ENCODE data around the gene CEP104. TPM values are rescaled to one million over a fixed set of nuclear protein-coding genes. Genes with fewer than 3 reads are reported as not detected.

The CEP104 gene
- total and polyA plus RNA-seq, 10 of the 15 experiments (the other 5 are each of a cell fraction or from before 2014, with no cell fraction given) = 7.2 to 34.8 (median 19.3) TPM

DNA sequence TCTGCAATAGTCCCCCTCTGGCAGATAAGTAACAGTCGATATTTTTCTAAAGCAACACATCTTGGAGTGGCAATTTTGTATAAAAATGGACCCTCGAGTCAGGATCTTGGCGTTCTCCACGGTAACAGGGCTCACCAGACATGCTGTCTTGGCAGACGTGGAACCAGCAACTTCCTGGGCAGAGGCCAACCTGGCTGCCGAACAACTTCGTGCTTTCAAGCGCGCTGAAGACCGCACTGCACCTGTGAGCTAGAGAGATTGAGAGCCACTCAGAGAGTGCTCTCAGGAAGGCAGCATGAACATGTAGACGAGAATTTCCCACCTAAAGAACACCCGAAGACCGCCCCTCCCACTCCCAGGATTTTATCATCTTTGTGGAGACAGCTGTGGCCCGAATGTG lies 35.7 kb upstream of the CEP104 start (continued):
- TF ChIP-seq, protein P1, sequence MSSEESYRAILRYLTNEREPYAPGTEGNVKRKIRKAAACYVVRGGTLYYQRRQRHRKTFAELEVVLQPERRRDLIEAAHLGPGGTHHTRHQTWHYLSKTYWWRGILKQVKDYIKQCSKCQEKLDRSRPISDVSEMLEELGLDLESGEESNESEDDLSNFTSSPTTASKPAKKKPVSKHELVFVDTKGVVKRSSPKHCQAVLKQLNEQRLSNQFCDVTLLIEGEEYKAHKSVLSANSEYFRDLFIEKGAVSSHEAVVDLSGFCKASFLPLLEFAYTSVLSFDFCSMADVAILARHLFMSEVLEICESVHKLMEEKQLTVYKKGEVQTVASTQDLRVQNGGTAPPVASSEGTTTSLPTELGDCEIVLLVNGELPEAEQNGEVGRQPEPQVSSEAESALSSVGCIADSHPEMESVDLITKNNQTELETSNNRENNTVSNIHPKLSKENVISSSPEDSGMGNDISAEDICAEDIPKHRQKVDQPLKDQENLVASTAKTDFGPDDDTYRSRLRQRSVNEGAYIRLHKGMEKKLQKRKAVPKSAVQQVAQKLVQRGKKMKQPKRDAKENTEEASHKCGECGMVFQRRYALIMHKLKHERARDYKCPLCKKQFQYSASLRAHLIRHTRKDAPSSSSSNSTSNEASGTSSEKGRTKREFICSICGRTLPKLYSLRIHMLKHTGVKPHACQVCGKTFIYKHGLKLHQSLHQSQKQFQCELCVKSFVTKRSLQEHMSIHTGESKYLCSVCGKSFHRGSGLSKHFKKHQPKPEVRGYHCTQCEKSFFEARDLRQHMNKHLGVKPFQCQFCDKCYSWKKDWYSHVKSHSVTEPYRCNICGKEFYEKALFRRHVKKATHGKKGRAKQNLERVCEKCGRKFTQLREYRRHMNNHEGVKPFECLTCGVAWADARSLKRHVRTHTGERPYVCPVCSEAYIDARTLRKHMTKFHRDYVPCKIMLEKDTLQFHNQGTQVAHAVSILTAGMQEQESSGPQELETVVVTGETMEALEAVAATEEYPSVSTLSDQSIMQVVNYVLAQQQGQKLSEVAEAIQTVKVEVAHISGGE (CRISPR knock-in tag; IDR thresholded peaks at IDR 0.05) = no peak
- TF ChIP-seq SMAD5 (IDR thresholded peaks at IDR 0.05; ENCODE audit: low read depth) = no peak
- no peak for TF ChIP-seq SRF (IDR thresholded peaks at IDR 0.05; ENCODE audit: low read depth in 2 of 2, low read length in 2 of 2)
- no peak for TF ChIP-seq TCF7 (IDR thresholded peaks at IDR 0.05; ENCODE audit: borderline replicate concordance)
- TF ChIP-seq EGR1 (IDR thresholded peaks at IDR 0.05; ENCODE audit: borderline replicate concordance in 1 of 2, low read depth in 2 of 2, low read length in 2 of 2) = no peak
- TF ChIP-seq POLR2AphosphoS2 (IDR thresholded peaks at IDR 0.05; ENCODE audit: low read depth, low read length) = no peak
- no peak for TF ChIP-seq SPI1 (IDR thresholded peaks at IDR 0.05; ENCODE audit: borderline replicate concordance, insufficient read depth, low read depth, low read length)
- TF ChIP-seq, protein P2, sequence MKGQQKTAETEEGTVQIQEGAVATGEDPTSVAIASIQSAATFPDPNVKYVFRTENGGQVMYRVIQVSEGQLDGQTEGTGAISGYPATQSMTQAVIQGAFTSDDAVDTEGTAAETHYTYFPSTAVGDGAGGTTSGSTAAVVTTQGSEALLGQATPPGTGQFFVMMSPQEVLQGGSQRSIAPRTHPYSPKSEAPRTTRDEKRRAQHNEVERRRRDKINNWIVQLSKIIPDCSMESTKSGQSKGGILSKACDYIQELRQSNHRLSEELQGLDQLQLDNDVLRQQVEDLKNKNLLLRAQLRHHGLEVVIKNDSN (IDR thresholded peaks at IDR 0.05; ENCODE audit: borderline replicate concordance, extremely low read length, insufficient read depth, low read depth, low read length) = no peak
- no peak for TF ChIP-seq CHD2 (IDR thresholded peaks at IDR 0.05; ENCODE audit: borderline replicate concordance, low read depth, low read length)
- TF ChIP-seq NR2F1 (conservative IDR thresholded peaks at IDR 0.05) = no peak
